Ammon's horn (tissue), 1 donor: ENCODE results near the gene SHROOM3.
A peak's percentile ranks its signal among the peaks of the same experiment; 100 is the strongest.
"Not testable (repeated sequence)": the region's sequence is repeated elsewhere in the genome, so short reads cannot be mapped to it uniquely, and the experiment has no call there.

Experiments
- DNase-seq: peaks from one replicate; pipeline ENCODE4 v3.0.0-alpha.2; 2016; ENCODE audit warnings: low spot score

The SHROOM3 gene

GRCh38 chr4:76723924-76724323 is 288.9 kb downstream of the SHROOM3 start:
- peak; percentile 34 for DNase-seq

DNA sequence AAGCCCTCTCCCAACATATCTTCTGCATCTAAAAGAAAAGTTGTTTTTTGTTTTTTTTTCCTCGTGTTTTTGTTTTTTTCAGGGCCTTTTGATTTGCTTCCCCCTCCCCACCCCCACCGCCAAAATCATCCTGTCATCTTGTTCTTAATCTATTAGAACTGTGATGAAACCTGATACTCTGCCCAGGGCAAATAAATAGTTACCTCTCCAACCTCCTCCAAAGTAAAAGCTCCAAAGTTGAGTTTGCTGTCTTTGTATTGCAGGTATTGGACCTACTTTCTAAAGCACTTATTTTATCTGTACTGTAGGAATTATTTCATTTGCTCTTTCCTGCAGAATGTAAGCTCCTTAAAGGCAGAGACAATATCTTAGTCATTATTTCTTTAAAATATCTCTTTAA is 290.0 kb downstream of the SHROOM3 start:
- no peak for DNase-seq

DNA sequence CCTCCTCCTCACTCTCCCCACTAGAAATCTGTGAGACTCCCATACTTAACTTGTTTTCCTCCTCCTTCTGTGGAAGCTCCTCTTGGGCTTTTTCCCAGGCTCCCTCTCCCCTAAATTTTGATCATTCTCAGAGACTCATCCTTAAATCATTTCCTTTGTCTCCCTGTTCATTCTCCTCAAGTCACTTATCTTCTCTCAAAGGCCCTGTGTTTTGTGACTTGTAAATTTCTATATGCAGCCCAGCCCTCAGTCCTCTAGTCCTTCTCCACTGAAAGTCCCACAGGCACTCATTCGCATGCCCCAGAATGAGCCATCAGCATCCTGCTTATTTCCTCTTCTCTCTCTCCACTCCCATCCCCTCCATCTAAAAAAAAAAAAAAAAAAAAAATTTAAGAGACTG is 291.1 kb downstream of the SHROOM3 start:
- no peak for DNase-seq

DNA sequence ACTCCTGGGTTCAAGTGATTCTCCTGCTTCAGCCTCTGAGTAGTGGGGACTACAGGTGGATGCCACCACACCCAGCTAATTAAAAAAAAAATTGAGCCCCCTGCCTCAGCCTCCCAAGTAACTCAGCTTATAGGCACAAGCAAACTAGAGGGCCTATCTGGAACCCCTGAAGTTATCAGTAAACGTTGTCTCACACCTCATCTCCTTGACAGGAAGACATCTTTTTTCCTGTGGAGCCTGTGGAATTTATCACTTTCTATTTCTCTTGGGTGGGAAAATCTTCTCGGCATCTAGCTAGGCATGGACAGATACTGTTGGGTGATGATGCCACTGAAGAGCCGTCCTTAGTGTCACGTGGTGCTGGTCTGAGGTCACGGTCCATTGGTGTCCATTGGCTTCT is 291.6 kb downstream of the SHROOM3 start:
- no peak for DNase-seq

DNA sequence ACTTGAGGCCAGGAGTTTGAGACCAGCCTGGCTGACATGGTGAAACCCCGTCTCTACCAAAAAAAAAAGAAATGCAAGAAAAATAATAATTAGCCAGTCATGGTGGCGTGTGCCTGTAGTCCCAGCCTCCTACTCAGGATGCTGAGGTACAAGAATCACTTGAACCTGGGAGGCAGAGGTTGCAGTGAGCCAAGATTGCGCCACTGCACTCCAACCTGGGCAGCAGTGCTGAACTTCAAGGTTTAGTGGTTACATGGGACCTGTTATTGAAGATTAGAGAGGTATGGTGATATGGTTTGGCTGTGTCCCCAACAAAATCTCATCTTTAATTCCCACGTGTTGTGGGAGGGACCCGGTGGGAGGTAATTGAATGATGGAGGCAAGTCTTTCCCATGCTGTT is 292.9 kb downstream of the SHROOM3 start:
- not testable (repeated sequence) for DNase-seq

GRCh38 chr4:76729460-76729859 is 294.4 kb downstream of the SHROOM3 start:
- no peak for DNase-seq

GRCh38 chr4:76729980-76730379 is 295.0 kb downstream of the SHROOM3 start:
- DNase-seq, result no peak

DNA sequence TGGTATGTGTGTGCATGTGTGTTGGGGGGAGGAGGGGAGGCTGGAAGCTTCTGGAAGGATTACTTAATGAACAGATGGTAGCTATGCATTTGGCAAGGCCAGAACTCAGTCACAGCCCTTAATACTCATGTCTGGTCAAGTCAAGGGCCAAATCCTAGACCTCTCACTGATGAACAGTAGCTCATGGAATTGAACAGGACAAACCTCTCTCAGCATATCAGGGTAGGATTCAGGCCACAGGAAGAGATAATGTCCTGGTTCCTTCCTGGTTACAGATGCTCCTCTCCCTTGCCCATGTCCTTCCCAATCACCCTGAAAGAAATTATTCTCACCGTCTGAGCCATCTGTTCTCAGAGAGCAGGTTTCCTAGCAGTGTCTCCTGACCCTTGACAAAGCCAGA is 297.2 kb downstream of the SHROOM3 start:
- no peak for DNase-seq

- DNase-seq, result no peak
Observed at GRCh38 chr4:76733068-76733771, 298.2 kb downstream of the SHROOM3 start.

- no peak for DNase-seq
Observed at GRCh38 chr4:76736414-76736813, 301.4 kb downstream of the SHROOM3 start.

- DNase-seq, result no peak
Observed at GRCh38 chr4:76737180-76737579, 302.2 kb downstream of the SHROOM3 start.

- no peak for DNase-seq
Observed at GRCh38 chr4:76737771-76738085, 302.7 kb downstream of the SHROOM3 start.

GRCh38 chr4:76738086-76738931 is 303.3 kb downstream of the SHROOM3 start:
- DNase-seq, result no peak

- no peak for DNase-seq
Observed at GRCh38 chr4:76740192-76740591, 305.2 kb downstream of the SHROOM3 start.

GRCh38 chr4:76740866-76741662 is 306.0 kb downstream of the SHROOM3 start:
- DNase-seq, result no peak

DNA sequence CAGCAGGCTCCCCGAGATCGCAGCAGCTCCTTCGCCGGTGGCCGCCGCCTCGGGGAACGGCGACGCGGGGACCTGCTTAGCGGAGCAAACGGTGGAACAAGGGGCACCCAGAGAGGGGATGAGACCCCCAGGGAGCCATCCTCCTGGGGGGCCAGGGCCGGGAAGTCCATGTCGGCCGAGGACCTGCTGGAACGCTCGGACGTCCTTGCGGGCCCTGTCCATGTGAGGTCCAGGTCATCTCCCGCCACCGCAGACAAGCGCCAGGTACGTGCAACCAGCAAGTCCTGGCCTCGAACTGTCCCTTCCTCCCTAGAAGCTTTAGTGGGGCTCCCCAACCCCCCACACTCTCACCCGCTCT is 306.6 kb downstream of the SHROOM3 start:
- no peak for DNase-seq

- DNase-seq, result no peak
Observed at GRCh38 chr4:76744241-76744921, 309.4 kb downstream of the SHROOM3 start.

GRCh38 chr4:76745240-76745639 is 310.2 kb downstream of the SHROOM3 start:
- DNase-seq, result no peak

- no peak for DNase-seq
Observed at GRCh38 chr4:76747563-76747962, 312.5 kb downstream of the SHROOM3 start.

GRCh38 chr4:76748649-76749048 is 313.6 kb downstream of the SHROOM3 start:
- peak; percentile 34 for DNase-seq

- DNase-seq, result no peak
Observed at GRCh38 chr4:76749355-76749754, 314.3 kb downstream of the SHROOM3 start.

DNA sequence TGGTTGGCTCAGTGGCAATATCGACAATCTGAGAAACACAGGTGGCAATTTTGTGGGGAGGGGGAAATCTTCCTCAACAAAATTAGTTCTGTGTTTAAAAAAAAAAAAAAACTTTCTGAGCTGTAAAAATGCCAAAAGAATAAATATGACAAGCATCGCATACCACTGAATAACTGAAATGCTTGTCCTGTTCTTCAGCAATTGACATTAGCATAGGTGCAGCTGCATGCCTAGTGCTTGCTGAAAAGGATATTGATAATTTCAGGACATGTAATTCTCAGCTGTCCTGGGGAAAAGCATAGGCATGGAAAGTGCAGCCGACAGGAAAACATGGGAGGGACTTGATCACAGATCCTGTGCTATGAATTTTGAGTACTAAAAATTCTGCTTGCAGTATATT is 315.7 kb downstream of the SHROOM3 start:
- DNase-seq, result no peak
